T follicular helper cell (primary cell): ENCODE data around the gene KIF22.
A peak's percentile ranks its signal among the peaks of the same experiment; 100 is the strongest.
"Not testable (repeated sequence)": the region's sequence is repeated elsewhere in the genome, so short reads cannot be mapped to it uniquely, and the experiment has no call there.

Source experiments
- DNase-seq: peaks from one replicate; pipeline ENCODE4 v3.0.0-alpha.2; 2020; ENCODE audit warnings: low read depth

Gene KIF22

DNA sequence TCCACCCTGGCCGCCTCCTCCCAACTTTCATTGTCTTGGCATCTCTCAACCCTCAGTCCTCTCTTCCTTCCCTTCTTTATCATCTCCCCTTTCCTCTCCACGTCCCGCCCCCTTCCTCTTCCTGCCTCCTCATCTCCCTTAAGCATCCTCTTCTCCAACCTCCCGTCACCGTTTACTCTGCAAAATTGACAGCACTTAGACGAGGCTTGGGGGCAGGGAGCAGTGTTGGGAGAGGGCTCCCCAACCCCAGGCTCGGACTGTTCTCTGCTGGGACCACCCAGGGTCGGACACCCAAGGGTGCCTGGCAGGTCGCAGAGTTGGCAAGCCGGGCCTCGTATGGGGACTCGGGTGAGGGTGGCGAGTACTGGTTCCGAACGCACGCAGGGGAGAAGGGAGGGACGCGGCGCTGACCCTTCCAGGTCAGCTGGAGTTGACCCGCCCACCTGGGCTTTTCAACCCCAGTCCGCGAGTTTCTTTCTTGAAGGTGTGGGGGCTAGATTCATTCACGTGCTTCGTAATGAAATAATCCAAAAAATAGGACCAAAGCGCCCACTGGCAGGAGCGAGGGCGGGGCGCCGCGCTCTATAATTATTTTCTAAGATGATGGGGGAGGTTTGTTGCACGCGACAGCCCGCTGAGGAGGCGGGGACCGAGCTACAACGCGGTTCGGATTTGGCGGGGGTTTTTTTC lies 24.6 kb downstream of the KIF22 start:
- DNase-seq = no peak

- peak; percentile 98 for DNase-seq
These were observed 25.5 kb downstream of the KIF22 start, which contains the start of gene PAGR1 for GRCh38 chr16:29815793-29816693. TSS of gene PAGR1 (plus strand) at chr16:29816152. CDS start at chr16:29816526, 374 bp downstream.

GRCh38 chr16:29816694-29817441 lies 26.3 kb downstream of the KIF22 start:
- DNase-seq = no peak

- no peak for DNase-seq
These were observed 27.5 kb downstream of the KIF22 start for GRCh38 chr16:29818082-29818481.

DNA sequence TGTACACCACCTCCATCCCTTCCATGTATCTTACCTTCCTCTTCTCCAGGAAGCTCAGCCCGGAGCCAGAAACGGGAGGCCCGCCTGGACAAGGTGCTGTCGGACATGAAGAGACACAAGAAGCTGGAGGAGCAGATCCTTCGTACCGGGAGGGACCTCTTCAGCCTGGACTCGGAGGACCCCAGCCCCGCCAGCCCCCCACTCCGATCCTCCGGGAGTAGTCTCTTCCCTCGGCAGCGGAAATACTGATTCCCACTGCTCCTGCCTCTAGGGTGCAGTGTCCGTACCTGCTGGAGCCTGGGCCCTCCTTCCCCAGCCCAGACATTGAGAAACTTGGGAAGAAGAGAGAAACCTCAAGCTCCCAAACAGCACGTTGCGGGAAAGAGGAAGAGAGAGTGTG lies 29.0 kb downstream of the KIF22 start:
- DNase-seq = no peak

- no peak for DNase-seq
These were observed 29.7 kb downstream of the KIF22 start, which contains the start of gene MVP for GRCh38 chr16:29820271-29820701. TSS of gene MVP (plus strand) at chr16:29820462. CDS start at chr16:29830550, 10,088 bp downstream.

- no peak for DNase-seq
These were observed 30.4 kb downstream of the KIF22 start for GRCh38 chr16:29820730-29821642.

DNA sequence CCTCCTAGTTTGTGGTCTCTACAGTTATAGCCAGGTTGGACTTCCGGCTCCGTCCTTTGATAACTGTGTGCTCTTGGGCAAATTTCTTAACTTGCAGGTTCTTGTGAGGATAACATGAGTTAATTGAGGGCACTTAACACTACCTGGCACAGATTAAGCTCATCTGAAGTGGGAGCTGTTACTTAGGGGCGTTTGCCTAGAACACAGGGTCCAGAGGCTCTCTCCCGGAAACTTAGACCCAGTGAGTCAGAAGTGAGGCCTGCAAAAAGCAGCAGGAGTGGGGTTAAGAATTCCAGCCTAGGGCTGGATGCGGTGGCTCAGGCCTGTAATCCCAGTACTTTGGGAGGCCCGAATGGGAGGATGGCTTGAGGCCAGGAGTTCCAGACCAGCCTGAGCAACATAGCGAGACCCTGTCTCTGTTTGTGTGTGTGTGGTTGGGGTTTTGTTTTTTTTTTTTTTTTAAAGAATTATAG lies 31.1 kb downstream of the KIF22 start:
- no peak for DNase-seq

GRCh38 chr16:29824589-29825144 lies 34.1 kb downstream of the KIF22 start:
- DNase-seq = no peak

DNA sequence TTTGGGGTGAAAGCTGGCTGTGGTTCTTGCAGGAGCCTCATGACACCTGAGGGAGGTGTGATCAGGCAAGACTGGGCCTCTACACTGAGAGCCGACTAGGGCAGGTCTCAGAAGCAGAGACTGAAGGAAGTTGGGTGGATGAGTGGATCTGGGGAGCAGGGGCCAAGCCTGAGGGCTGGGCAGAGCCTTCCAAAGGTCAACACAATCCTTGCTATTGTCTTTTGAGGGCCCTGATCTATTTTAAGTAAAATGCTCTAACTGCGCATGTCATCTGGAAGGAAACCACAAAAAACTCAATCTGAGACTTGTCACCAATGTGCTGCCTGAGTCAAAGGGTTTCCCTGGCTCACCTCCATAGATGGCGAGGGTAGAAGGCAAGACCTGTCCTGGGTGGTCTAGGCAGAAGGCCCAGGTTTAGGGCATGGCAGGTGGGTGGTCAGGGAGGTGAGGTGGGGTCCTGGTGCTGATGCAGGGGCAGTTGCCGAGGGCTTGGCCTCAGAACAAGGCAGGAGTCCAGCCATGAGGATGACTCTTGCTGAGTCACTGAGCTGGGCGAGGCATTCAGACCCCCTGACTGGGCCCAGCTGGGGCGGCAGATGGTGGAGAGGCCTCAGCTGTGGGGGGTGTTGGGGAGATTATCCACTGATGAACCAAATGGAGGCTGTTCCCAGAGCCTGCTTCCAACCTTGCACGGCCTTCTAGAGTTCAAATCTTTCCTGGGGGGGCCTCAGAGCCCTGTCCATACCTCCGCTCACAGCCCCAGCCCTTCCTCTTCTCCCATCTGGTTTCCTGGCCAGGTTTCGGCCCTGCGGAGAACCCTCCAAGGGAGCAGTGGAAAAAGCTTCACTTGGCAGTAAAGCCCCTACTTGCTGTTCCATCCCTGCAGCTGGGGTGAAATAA lies 34.8 kb downstream of the KIF22 start:
- DNase-seq = no peak

DNA sequence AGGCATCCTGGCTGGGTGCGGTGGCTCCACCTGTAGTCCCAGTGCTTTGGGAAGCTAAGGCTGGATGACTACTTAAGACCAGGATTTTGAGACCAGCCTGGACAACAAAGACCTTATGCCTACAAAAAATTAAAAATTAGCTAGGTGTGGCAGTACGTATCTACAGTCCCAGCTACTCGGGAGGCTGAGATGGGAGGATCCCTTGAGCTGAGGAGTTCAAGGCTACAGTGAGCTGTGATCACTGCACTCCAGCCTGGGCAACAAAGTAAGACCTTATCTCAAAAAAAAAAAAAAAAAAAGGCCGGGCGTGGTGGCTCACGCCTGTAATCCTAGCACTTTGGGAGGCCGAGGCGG lies 35.8 kb downstream of the KIF22 start:
- DNase-seq = no peak

DNA sequence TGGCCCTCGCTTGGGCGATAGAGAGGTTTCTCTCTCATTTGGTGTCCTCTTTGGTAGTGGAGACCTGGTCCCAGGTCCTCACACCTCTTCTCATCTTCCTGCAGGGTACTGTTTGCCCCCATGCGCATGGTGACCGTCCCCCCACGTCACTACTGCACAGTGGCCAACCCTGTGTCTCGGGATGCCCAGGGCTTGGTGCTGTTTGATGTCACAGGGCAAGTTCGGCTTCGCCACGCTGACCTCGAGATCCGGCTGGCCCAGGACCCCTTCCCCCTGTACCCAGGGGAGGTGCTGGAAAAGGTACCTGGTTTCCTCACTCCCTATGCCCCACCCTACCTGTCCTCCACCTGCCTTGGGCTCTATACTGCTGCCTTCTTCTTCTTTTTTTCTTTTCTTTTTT lies 40.2 kb downstream of the KIF22 start:
- DNase-seq = no peak

GRCh38 chr16:29831490-29831889 lies 40.9 kb downstream of the KIF22 start:
- DNase-seq = no peak

- DNase-seq = not testable (repeated sequence)
These were observed 42.7 kb downstream of the KIF22 start for GRCh38 chr16:29833219-29833618.

DNA sequence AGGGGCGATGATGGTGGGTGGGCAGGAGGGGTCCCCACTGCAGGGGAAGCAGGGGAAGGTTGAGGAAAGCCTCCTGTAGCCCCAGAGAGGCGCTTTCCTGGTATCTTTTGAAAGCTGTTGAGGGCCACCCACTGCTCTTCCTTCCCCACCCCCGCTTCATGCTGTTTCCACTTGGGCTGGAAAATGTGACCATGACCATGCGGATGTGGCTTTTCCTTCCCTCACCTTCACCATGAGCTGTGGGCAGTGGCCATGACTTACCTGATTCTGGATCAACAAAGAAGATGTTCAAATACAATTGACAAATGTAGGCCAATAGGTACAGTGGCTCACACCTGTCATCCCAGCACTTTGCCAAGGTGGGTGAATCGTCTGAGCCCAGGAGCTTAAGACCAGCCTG lies 43.5 kb downstream of the KIF22 start:
- DNase-seq = no peak

DNA sequence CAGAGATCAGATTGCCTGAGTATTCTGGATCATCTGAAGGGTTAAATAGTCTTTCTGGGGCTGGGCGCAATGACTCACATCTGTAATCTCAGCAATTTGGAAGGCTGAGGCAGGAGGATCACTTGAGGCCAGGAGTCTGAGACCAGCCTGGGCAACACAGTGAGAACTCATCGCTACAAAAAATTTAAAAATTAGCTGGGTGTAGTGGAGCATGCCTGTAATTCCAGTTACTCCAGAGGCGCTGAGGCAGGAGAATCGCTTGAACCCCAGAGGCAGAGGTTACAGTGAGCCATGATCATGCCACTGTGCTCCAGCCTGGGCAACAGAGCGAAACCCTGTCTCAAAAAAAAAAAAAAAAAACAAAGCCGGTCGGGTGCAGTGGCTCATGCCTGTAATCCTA lies 45.4 kb downstream of the KIF22 start:
- DNase-seq = no peak

DNA sequence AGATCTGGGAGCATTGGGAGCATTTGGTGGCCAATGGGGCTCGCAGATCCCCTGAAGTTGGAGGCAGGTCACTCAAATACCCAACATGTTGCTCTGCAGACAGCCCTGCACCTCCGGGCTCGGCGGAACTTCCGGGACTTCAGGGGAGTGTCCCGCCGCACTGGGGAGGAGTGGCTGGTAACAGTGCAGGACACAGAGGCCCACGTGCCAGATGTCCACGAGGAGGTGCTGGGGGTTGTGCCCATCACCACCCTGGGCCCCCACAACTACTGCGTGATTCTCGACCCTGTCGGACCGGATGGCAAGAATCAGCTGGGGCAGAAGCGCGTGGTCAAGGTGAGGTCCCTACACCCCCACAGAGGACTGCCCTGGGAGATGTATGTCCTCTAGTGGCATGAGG lies 46.1 kb downstream of the KIF22 start:
- no peak for DNase-seq

DNA sequence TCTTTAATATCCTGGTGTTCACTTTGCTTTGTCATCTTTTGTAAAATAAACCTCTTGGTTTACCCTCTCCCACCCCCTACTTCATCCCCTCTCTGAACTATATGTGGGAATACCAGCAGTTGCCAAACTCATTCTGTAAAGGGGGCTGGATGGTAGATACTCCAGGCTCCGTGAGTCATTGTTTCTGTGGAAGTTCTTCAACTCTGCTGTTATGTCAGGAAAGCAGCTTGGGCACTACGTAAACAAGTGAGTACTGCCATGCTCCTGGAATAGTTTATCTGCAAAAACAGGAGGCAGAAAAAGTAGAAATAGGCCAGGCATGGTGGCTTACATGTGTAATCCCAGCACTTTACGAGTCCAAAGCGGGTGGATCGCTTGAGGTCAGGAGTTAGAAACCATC lies 47.3 kb downstream of the KIF22 start:
- no peak for DNase-seq

- DNase-seq = no peak
These were observed 49.3 kb downstream of the KIF22 start for GRCh38 chr16:29839822-29840221.

DNA sequence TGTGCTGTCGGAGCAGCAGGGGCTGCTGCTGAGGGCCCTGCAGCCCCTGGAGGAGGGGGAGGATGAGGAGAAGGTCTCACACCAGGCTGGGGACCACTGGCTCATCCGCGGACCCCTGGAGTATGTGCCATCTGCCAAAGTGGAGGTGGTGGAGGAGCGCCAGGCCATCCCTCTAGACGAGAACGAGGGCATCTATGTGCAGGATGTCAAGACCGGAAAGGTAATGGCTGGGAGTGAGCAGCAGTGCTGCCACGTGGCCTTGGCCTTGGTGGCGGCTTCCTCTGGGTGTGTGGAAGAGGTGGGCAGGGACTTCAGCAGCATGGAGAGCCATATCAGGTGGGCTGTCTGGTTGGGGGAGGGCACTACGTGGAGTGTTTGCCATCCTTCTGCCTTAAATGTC lies 49.7 kb downstream of the KIF22 start:
- no peak for DNase-seq
